SU-DHL-6 (cell line): Measurements from ENCODE around the gene CACNG4.

Experiments used
- H2AFZ ChIP-seq: fragments of 200-600 bp; sonication (generic); 2 replicates; pipeline ENCODE4 v1.6.1; 2014; ENCODE audit warnings: low read depth, mild to moderate bottlenecking, moderate library complexity, mixed read lengths, antibody characterized with exemption, low read length; ENCODE audit not compliant: severe bottlenecking
- H3F3A ChIP-seq: fragments of 200-600 bp; shearing (Covaris generic); 2 replicates; pipeline ENCODE4 v1.6.0; 2016; ENCODE audit warnings: antibody characterized with exemption, mild to moderate bottlenecking; ENCODE audit not compliant: insufficient read depth
- H3K27ac ChIP-seq: fragments of 200-600 bp; sonication (generic); 2 replicates; pipeline ENCODE4 v1.5.1; 2016; ENCODE audit warnings: low read depth, mild to moderate bottlenecking, low read length, moderate library complexity, mixed read lengths
- H3K27me3 ChIP-seq: fragments of 200-600 bp; sonication (generic), shearing (Covaris generic); 2 replicates; pipeline ENCODE4 v1.6.0; 2014; ENCODE audit warnings: mild to moderate bottlenecking, low read length
- H3K36me3 ChIP-seq: fragments of 200-600 bp; sonication (generic); 2 replicates; pipeline ENCODE4 v1.6.1; 2014; ENCODE audit warnings: mild to moderate bottlenecking, low read length, mixed read lengths
- H3K4me2 ChIP-seq: fragments of 300-600, 200-600 bp; shearing (Covaris generic), sonication (generic); 2 replicates; pipeline ENCODE4 v1.6.0; 2014; ENCODE audit warnings: low read length, low read depth, mild to moderate bottlenecking; ENCODE audit not compliant: poor library complexity, severe bottlenecking
- H3K4me3 ChIP-seq: fragments of 200-600 bp; sonication (generic); 2 replicates; pipeline ENCODE4 v1.5.1; 2014; ENCODE audit warnings: antibody characterized with exemption, low read length, mild to moderate bottlenecking, mixed read lengths; ENCODE audit not compliant: insufficient read depth, poor library complexity, severe bottlenecking
- H3K79me2 ChIP-seq: fragments of 200-600 bp; sonication (generic); 2 replicates; pipeline ENCODE4 v1.6.1; 2014; ENCODE audit warnings: mild to moderate bottlenecking, low read length, moderate library complexity; ENCODE audit not compliant: insufficient read depth
- H3K9ac ChIP-seq: fragments of 200-600 bp; sonication (generic); 2 replicates; pipeline ENCODE4 v1.7.0; 2014; ENCODE audit warnings: mild to moderate bottlenecking, low read length
- H3K9me2 ChIP-seq: fragments of 200-600 bp; sonication (generic); replicated peaks from 2 replicates; pipeline ENCODE4 v1.6.1; 2014; ENCODE audit warnings: low read length; ENCODE audit not compliant: insufficient read depth
- H3K9me3 ChIP-seq: fragments of 200-600 bp; sonication (generic); 2 replicates; pipeline ENCODE4 v1.6.1; 2014; ENCODE audit warnings: low read length, mixed read lengths; ENCODE audit not compliant: insufficient read depth
- H4K20me1 ChIP-seq: fragments of 200-600 bp; sonication (generic); 2 replicates; pipeline ENCODE4 v1.6.1; 2014; ENCODE audit warnings: low read depth, mild to moderate bottlenecking, antibody characterized with exemption, low read length, moderate library complexity, mixed read lengths
- CTCF ChIP-seq: fragments of 200-600 bp; sonication (generic); IDR thresholded peaks from one replicate; pipeline ENCODE4 v1.5.1; 2017; ENCODE audit warnings: antibody characterized with exemption, mild to moderate bottlenecking, low read length, moderate library complexity; ENCODE audit not compliant: insufficient read depth, poor library complexity, severe bottlenecking
- EZH2phosphoT487 ChIP-seq: fragments of 200-600 bp; sonication (generic), shearing (Covaris generic); conservative IDR thresholded peaks from 2 replicates; pipeline ENCODE4 v1.6.1; 2018; ENCODE audit warnings: mild to moderate bottlenecking, antibody characterized with exemption, low read length, moderate library complexity, mixed read lengths

The CACNG4 gene

GRCh38 chr17:67071595-67071994, 107.1 kb downstream of the CACNG4 start:
- Histone ChIP-seq H3K36me3 (no peaks in the 10 kb centered on the region), H3K27me3 (no peaks in the 10 kb centered on the region), H3K79me2 (no peaks in the 10 kb centered on the region), H4K20me1 (no peaks in the 10 kb centered on the region), H2AFZ (no peak overlapping the region), H3K9ac (no peak overlapping the region), H3K4me2 (no peak overlapping the region), H3F3A (no peaks in the 10 kb centered on the region), H3K9me2 (no peaks in the 10 kb centered on the region), H3K9me3 (no peaks in the 10 kb centered on the region), H3K4me3 (no peak overlapping the region), H3K27ac (no peak overlapping the region)
- no peak for TF ChIP-seq EZH2phosphoT487
- no peak for TF ChIP-seq CTCF

GRCh38 chr17:67072885-67073284, 108.4 kb downstream of the CACNG4 start:
- Histone ChIP-seq H3K36me3 (peaks cover 4% of the 10 kb centered on the region; the same call in 1 of the 2 replicates), H3K9ac (no peak overlapping the region), H3K9me3 (no peaks in the 10 kb centered on the region), H3K9me2 (no peaks in the 10 kb centered on the region), H3K27me3 (no peaks in the 10 kb centered on the region), H3K27ac (no peak overlapping the region), H3K4me2 (no peak overlapping the region), H4K20me1 (no peaks in the 10 kb centered on the region), H3K4me3 (no peak overlapping the region), H3K79me2 (no peaks in the 10 kb centered on the region), H2AFZ (no peak overlapping the region), H3F3A (no peaks in the 10 kb centered on the region)
- no peak for TF ChIP-seq CTCF
- no peak for TF ChIP-seq EZH2phosphoT487

GRCh38 chr17:67074781-67075180, 110.3 kb downstream of the CACNG4 start:
- Histone ChIP-seq H2AFZ (no peak overlapping the region), H3K36me3 (peaks cover 4% of the 10 kb centered on the region; the same call in 1 of the 2 replicates), H3K9ac (no peak overlapping the region), H3F3A (no peaks in the 10 kb centered on the region), H3K4me3 (no peak overlapping the region), H3K79me2 (no peaks in the 10 kb centered on the region), H3K4me2 (no peak overlapping the region), H4K20me1 (no peaks in the 10 kb centered on the region), H3K27ac (no peak overlapping the region), H3K27me3 (no peaks in the 10 kb centered on the region), H3K9me2 (no peaks in the 10 kb centered on the region), H3K9me3 (no peaks in the 10 kb centered on the region)
- no peak for TF ChIP-seq EZH2phosphoT487
- TF ChIP-seq CTCF = no peak

GRCh38 chr17:67076290-67076689, 111.8 kb downstream of the CACNG4 start:
- TF ChIP-seq EZH2phosphoT487 (no peak), CTCF (no peak)
- no peaks in the 10 kb centered on the region for H4K20me1 ChIP-seq
- no peaks in the 10 kb centered on the region for H3F3A ChIP-seq
- no peaks in the 10 kb centered on the region for H3K9me3 ChIP-seq
- no peaks in the 10 kb centered on the region for H3K9me2 ChIP-seq
- H3K27ac ChIP-seq = no peak overlapping the region
- no peak overlapping the region for H3K4me3 ChIP-seq
- no peak overlapping the region for H3K9ac ChIP-seq
- no peak overlapping the region for H3K4me2 ChIP-seq
- H3K79me2 ChIP-seq = no peaks in the 10 kb centered on the region
- peaks cover 4% of the 10 kb centered on the region; the same call in 1 of the 2 replicates for H3K36me3 ChIP-seq
- no peak overlapping the region for H2AFZ ChIP-seq
- no peaks in the 10 kb centered on the region for H3K27me3 ChIP-seq
